H1 (cell line): ENCODE data around the gene HSD17B4. TPM values are rescaled to one million over a fixed set of nuclear protein-coding genes. Genes with fewer than 3 reads are reported as not detected.

ENCODE experiments used
- CTCF ChIA-PET: fragments of 300-600 bp; sonication (Branson Sonifier 250); formaldehyde crosslinking; loops from one replicate; lab custom pipeline; 2021; ENCODE audit not compliant: partially characterized antibody; lab: Charles Lee
- POLR2A ChIA-PET: fragments of 300-600 bp; sonication (Branson Sonifier 250); formaldehyde crosslinking; loops from one replicate; lab custom pipeline; 2021; ENCODE audit warnings: inconsistent platforms; ENCODE audit not compliant: partially characterized antibody; lab: Charles Lee
- DNase-seq, 2 experiments: peaks; one replicate each; pipeline versions ENCODE4 v3.0.0 to v3.0.0-alpha.2; 2010 to 2022; ENCODE audit warnings: low spot score in 2 of 2, low read depth in 1 of 2, mixed read lengths in 1 of 2
- FAIRE-seq: peaks from 2 replicates; lab custom pipeline; 2011; peaks lifted over from hg19 to GRCh38; lab: Jason Lieb, UNC
- H2AFZ ChIP-seq: 2 replicates; pipeline ENCODE4 v1.8.1; 2012; ENCODE audit warnings: low read length, inconsistent platforms
- H2AK5ac ChIP-seq: 2 replicates; pipeline ENCODE4 v1.6.1; 2013; ENCODE audit warnings: low read depth, low read length
- H2BK120ac ChIP-seq: replicated peaks from 2 replicates; pipeline ENCODE3; 2013; ENCODE audit warnings: low read depth, low read length, inconsistent platforms
- H2BK12ac ChIP-seq: 2 replicates; pipeline ENCODE4 v1.6.1; 2013; ENCODE audit warnings: low read depth, low read length
- H2BK15ac ChIP-seq: 2 replicates; pipeline ENCODE4 v1.6.1; 2013; ENCODE audit warnings: low read length
- H2BK20ac ChIP-seq: 2 replicates; pipeline ENCODE4 v1.6.1; 2013; ENCODE audit warnings: low read length
- H2BK5ac ChIP-seq: 2 replicates; pipeline ENCODE4 v1.6.1; 2013; ENCODE audit warnings: low read depth, low read length
- H3K14ac ChIP-seq: 2 replicates; pipeline ENCODE4 v1.6.1; 2013; ENCODE audit warnings: inconsistent platforms; ENCODE audit not compliant: insufficient read length
- H3K18ac ChIP-seq: 2 replicates; pipeline ENCODE4 v1.6.1; 2013; ENCODE audit warnings: low read length; ENCODE audit errors: extremely low read depth
- H3K23ac ChIP-seq: 2 replicates; pipeline ENCODE4 v1.6.1; 2013; ENCODE audit warnings: inconsistent platforms; ENCODE audit not compliant: insufficient read length
- H3K23me2 ChIP-seq: 2 replicates; pipeline ENCODE4 v1.6.1; 2013; ENCODE audit warnings: low read depth, low read length
- H3K27ac ChIP-seq: 2 replicates; pipeline ENCODE4 v1.6.1; 2011; ENCODE audit warnings: low read depth, low read length, inconsistent platforms
- H3K27me3 ChIP-seq, 4 experiments: replicated peaks in 1 of 4; 1 replicate in 1 of 4; 2 replicates in 3 of 4; pipeline versions ENCODE4 v1.6.1 to v1.8.1; 2011 to 2013; ENCODE audit warnings: low read length in 3 of 4, mild to moderate bottlenecking in 3 of 4, inconsistent platforms in 2 of 4, mixed read lengths in 2 of 4, moderate library complexity in 1 of 4; ENCODE audit not compliant: control insufficient read depth in 3 of 4, insufficient read depth in 3 of 4; ENCODE audit errors: extremely low read depth in 1 of 4
- H3K36me3 ChIP-seq, 4 experiments: 2 replicates each; pipeline versions ENCODE4 v1.6.1 to v1.8.1; 2011 to 2013; ENCODE audit warnings: mild to moderate bottlenecking in 4 of 4, low read length in 3 of 4, moderate library complexity in 2 of 4, control low read depth in 1 of 4, inconsistent platforms in 1 of 4; ENCODE audit not compliant: insufficient read depth in 4 of 4, control insufficient read depth in 2 of 4
- H3K4ac ChIP-seq: replicated peaks from 2 replicates; pipeline ENCODE3; 2013; ENCODE audit warnings: low read length, low read depth, mixed read lengths, inconsistent platforms; ENCODE audit not compliant: insufficient read length
- H3K4me1 ChIP-seq, 4 experiments: replicated peaks in 1 of 4; 1 replicate in 1 of 4; 2 replicates in 3 of 4; pipeline versions ENCODE4 v1.6.1 to v1.8.1; 2011 to 2013; ENCODE audit warnings: low read length in 3 of 4, inconsistent platforms in 2 of 4, mixed read lengths in 1 of 4; ENCODE audit not compliant: insufficient read depth in 4 of 4, control insufficient read depth in 3 of 4
- H3K4me2 ChIP-seq, 2 experiments: 2 replicates each; pipeline versions ENCODE4 v1.6.1 to v1.8.1; 2011 to 2013; ENCODE audit warnings: low read depth in 2 of 2, low read length in 2 of 2, control low read depth in 1 of 2, inconsistent platforms in 1 of 2, mild to moderate bottlenecking in 1 of 2; ENCODE audit not compliant: insufficient read depth in 1 of 2
- H3K4me3 ChIP-seq, 4 experiments: fragments of 200-600, 300-600 bp in 1 of 4; sonication (generic), shearing (Covaris generic), sonication (Bioruptor Twin) in 1 of 4; 2 replicates each; pipeline versions ENCODE4 v1.5.1 to v1.8.1; 2011 to 2016; ENCODE audit warnings: low read length in 4 of 4, low read depth in 3 of 4, control low read depth in 2 of 4, inconsistent platforms in 2 of 4, mild to moderate bottlenecking in 2 of 4, mixed read lengths in 1 of 4, moderate library complexity in 1 of 4; ENCODE audit not compliant: insufficient read depth in 2 of 4; ENCODE audit errors: extremely low read depth in 1 of 4
- H3K56ac ChIP-seq: replicated peaks from 2 replicates; pipeline ENCODE3; 2013; ENCODE audit warnings: low read depth, mild to moderate bottlenecking, mixed read lengths, low read length, inconsistent platforms; ENCODE audit not compliant: insufficient read length
- H3K79me1 ChIP-seq: 2 replicates; pipeline ENCODE4 v1.6.1; 2013; ENCODE audit warnings: low read depth, low read length, control low read depth
- H3K79me2 ChIP-seq, 2 experiments: 2 replicates each; pipeline versions ENCODE4 v1.6.1 to v1.8.1; 2012 to 2013; ENCODE audit warnings: low read length in 2 of 2, mild to moderate bottlenecking in 2 of 2, inconsistent platforms in 1 of 2; ENCODE audit not compliant: insufficient read depth in 2 of 2, control insufficient read depth in 1 of 2
- H3K9ac ChIP-seq, 4 experiments: replicated peaks in 1 of 4; 1 replicate in 1 of 4; 2 replicates in 3 of 4; pipeline versions ENCODE4 v1.6.1 to v1.8.1; 2011 to 2013; ENCODE audit warnings: low read depth in 3 of 4, low read length in 3 of 4, control low read depth in 2 of 4, mild to moderate bottlenecking in 2 of 4, moderate library complexity in 2 of 4, inconsistent platforms in 1 of 4; ENCODE audit errors: extremely low read depth in 1 of 4
- H3K9me3 ChIP-seq, 2 experiments: 2 replicates each; pipeline versions ENCODE4 v1.6.1 to v1.8.1; 2012 to 2013; ENCODE audit warnings: mild to moderate bottlenecking in 2 of 2, moderate library complexity in 2 of 2, control low read depth in 1 of 2, inconsistent platforms in 1 of 2, low read depth in 1 of 2, low read length in 1 of 2, mixed read lengths in 1 of 2; ENCODE audit not compliant: insufficient read depth in 2 of 2
- H4K20me1 ChIP-seq, 2 experiments: replicated peaks in 1 of 2; 2 replicates each; pipeline versions ENCODE3 to v1.8.1; 2011 to 2013; ENCODE audit warnings: inconsistent platforms in 2 of 2, low read length in 2 of 2, mild to moderate bottlenecking in 1 of 2; ENCODE audit not compliant: insufficient read depth in 2 of 2, control insufficient read depth in 1 of 2
- H4K5ac ChIP-seq: 2 replicates; pipeline ENCODE4 v1.6.1; 2013; ENCODE audit warnings: low read length, low read depth, mixed read lengths, inconsistent platforms; ENCODE audit not compliant: insufficient read length
- H4K8ac ChIP-seq: 2 replicates; pipeline ENCODE4 v1.8.0; 2013; ENCODE audit warnings: mild to moderate bottlenecking, moderate library complexity, low read length, inconsistent platforms; ENCODE audit not compliant: insufficient read depth; ENCODE audit errors: extremely low read depth
- H4K91ac ChIP-seq: replicated peaks from 2 replicates; pipeline ENCODE3; 2013; ENCODE audit warnings: low read length, mixed read lengths, inconsistent platforms; ENCODE audit not compliant: insufficient read length
- BACH1 ChIP-seq: IDR thresholded peaks from 2 replicates; pipeline ENCODE4 v1.6.1; 2012; ENCODE audit warnings: low read length, improper control_type of control experiment
- CHD1 ChIP-seq: IDR thresholded peaks from 2 replicates; pipeline ENCODE4 v1.6.1; 2012; ENCODE audit warnings: low read depth, low read length, improper control_type of control experiment
- JUND ChIP-seq: IDR thresholded peaks from 2 replicates; pipeline ENCODE4 v1.6.1; 2011; ENCODE audit warnings: mild to moderate bottlenecking, improper control_type of control experiment, low read length
- KDM4A ChIP-seq: IDR thresholded peaks from one replicate; pipeline ENCODE4 v1.7.1; 2012; ENCODE audit warnings: low read depth, mild to moderate bottlenecking, moderate library complexity, low read length, inconsistent platforms; ENCODE audit not compliant: severe bottlenecking
- POLR2AphosphoS5 ChIP-seq: IDR thresholded peaks from 2 replicates; pipeline ENCODE4 v1.6.1; 2011; ENCODE audit warnings: low read depth, low read length
- RAD21 ChIP-seq, 2 experiments: IDR thresholded peaks in 1 of 2; conservative IDR thresholded peaks in 1 of 2; 2 replicates each; pipeline ENCODE4 v1.6.1; 2011; ENCODE audit warnings: low read depth in 2 of 2, low read length in 2 of 2, improper control_type of control experiment in 1 of 2, inconsistent platforms in 1 of 2, mild to moderate bottlenecking in 1 of 2, moderate library complexity in 1 of 2
- RBBP5 ChIP-seq: IDR thresholded peaks from 2 replicates; pipeline ENCODE4 v1.7.1; 2012; ENCODE audit warnings: low read depth, mild to moderate bottlenecking, inconsistent platforms, low read length, moderate library complexity, borderline replicate concordance
- SIRT6 ChIP-seq: IDR thresholded peaks from one replicate; pipeline ENCODE4 v1.7.1; 2012; ENCODE audit warnings: low read length, inconsistent platforms
- TAF7 ChIP-seq: optimal IDR thresholded peaks from 2 replicates; pipeline ENCODE3; 2011; ENCODE audit warnings: low read depth, mild to moderate bottlenecking, inconsistent platforms, low read length, moderate library complexity, borderline replicate concordance
- TEAD4 ChIP-seq: IDR thresholded peaks from 2 replicates; pipeline ENCODE4 v1.6.1; 2012; ENCODE audit warnings: low read depth, low read length, inconsistent platforms, mixed read lengths
- WGBS, 2 experiments: shearing (Covaris generic) in 1 of 2; methylation state at CpG; one replicate each; pipeline versions ENCODE4 v1.1.6 to v1.1.7; 2013 to 2015; ENCODE audit warnings: low lambda C conversion rate in 2 of 2, mixed read lengths in 2 of 2, inconsistent platforms in 1 of 2, low coverage in 1 of 2, missing lambda C conversion rate in 1 of 2; ENCODE audit not compliant: insufficient replicate concordance in 2 of 2, insufficient coverage in 1 of 2, insufficient read length in 1 of 2; ENCODE audit errors: extremely low coverage in 1 of 2, missing lambda C conversion rate in 1 of 2; 5-methylcytosine and 5-hydroxymethylcytosine counted together
- polyA plus RNA-seq, 7 experiments: library from polyadenylated mRNA; depleted of rRNA in 3 of 7; stranded (reverse) in 5 of 7; unstranded in 2 of 7; fragments of >200 nt in 5 of 7; fragments of 200-250 nt in 2 of 7; gene quantifications; 1 replicate in 5 of 7; 2 replicates in 1 of 7; 4 replicates in 1 of 7; pipeline versions ENCODE4 v1.2.1 to v1.2.3, GENCODE V29; 2011 to 2013; ENCODE audit warnings: missing spikeins in 2 of 7, mixed read lengths in 2 of 7
- total RNA-seq: library from RNA; stranded (reverse); fragmentation: NEBNext Ultra II Directional; extraction: Animal tissue kit (Norgen Biotek cat#: 25700); gene quantifications from 2 replicates; pipeline ENCODE4 v1.2.1, GENCODE V29; 2021
- TF ChIP-seq, protein P1 (sequence below): IDR thresholded peaks from 2 replicates; pipeline ENCODE4 v1.6.1; 2011; ENCODE audit warnings: low read length, improper control_type of control experiment

Gene HSD17B4
- total and polyA plus RNA-seq, 2 of the 8 experiments (the other 6 are each of a cell fraction or from before 2014, with no cell fraction given), result 305 to 369 TPM

DNA sequence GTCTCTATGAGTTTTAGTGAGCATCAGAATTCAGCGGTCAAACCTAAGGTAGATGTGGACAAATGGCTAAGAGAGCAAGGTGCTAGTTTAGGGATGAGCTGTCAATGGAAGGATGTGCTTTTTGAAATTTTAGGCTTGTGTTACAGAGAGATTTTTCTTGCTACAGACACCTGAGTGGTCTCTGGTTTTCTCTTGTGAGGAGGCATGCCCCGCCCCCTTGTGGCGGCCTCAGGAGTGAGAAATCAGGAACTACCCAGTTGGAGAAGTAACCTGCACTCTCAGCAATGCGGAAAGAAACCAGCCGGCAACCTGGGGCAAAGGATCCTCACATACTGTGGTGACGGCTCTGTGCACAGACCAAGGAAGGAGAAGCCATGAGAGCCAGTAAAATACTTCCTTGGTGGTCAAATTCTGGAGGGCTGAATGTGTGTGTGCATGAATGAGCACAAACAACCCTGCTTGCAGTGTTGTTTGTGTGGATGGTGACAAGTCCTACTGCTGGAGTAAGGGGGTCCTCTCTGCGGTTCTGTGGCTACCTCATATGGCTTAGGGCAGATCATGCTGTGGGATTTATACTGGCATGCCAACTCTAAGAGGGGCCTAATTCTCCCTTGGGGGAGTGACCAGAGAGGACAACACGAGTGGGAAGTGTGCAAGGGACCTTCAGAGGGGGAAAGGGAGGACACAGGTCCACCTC lies 16.7 kb upstream of the HSD17B4 start:
- POLR2A ChIA-PET, result interaction anchor here (0.6 to 1.5 kb wide), 2 partner anchors 17 to 449 kb away, joined by 3 read pairs; partner anchors contain the start of gene HSD17B4
- Histone ChIP-seq H3K79me2 (no peaks in the 10 kb centered on the region), H3K4ac (no peak overlapping the region), H3K36me3 (no peaks in the 10 kb centered on the region), H3K4me2 (no peak overlapping the region), H3K18ac (no peak overlapping the region), H4K20me1 (no peaks in the 10 kb centered on the region), H3K79me1 (no peaks in the 10 kb centered on the region), H3K27ac (no peak overlapping the region), H4K8ac (no peak overlapping the region), H3K14ac (no peak overlapping the region), H3K27me3 (no peaks in the 10 kb centered on the region), H2BK5ac (no peak overlapping the region), H4K5ac (no peak overlapping the region), H2BK120ac (no peak overlapping the region), H2AK5ac (no peak overlapping the region), H3K23ac (no peak overlapping the region), H3K9ac (no peak overlapping the region), H2AFZ (peak overlapping the region; percentile 93), H2BK20ac (no peak overlapping the region), H3K56ac (no peak overlapping the region), H2BK12ac (no peak overlapping the region), H3K4me3 (no peak overlapping the region), H3K23me2 (no peaks in the 10 kb centered on the region), H3K9me3 (peaks cover 3 to 14% of the 10 kb centered on the region in 2 experiments; a peak in 3 of 4 replicates), H3K4me1 (0 out of 7 replicates have a peak, but pooled peaks cover 0 to 2% (median 0%) of the 10 kb centered on the region in 4 experiments), H2BK15ac (0 out of 2 replicates have a peak overlapping the region, but pooled peaks have one; percentile 13), H4K91ac (no peak overlapping the region)
- CTCF ChIA-PET, result interaction anchor here (0.6 to 2.8 kb wide), 39 partner anchors 7 to 450 kb away, joined by 3 to 26 read pairs (median 4); no protein-coding TSS in a partner anchor
- DNase-seq (peak in 1 of 2 experiments; percentile 87), FAIRE-seq (no peak)
- 55% methylated on average over 8 of the region's 8 CpGs; no CpG with 5 or more reads in 1 of the 2 experiments for WGBS, 2 experiments
- no peak for TF ChIP-seq JUND
- no peak for TF ChIP-seq TAF7
- no peak for TF ChIP-seq BACH1
- TF ChIP-seq, protein P1, sequence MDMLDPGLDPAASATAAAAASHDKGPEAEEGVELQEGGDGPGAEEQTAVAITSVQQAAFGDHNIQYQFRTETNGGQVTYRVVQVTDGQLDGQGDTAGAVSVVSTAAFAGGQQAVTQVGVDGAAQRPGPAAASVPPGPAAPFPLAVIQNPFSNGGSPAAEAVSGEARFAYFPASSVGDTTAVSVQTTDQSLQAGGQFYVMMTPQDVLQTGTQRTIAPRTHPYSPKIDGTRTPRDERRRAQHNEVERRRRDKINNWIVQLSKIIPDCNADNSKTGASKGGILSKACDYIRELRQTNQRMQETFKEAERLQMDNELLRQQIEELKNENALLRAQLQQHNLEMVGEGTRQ, result no peak
- TF ChIP-seq RAD21 (IDR thresholded peaks at IDR 0.05 in 1 of 2, conservative IDR thresholded peaks at IDR 0.05 in 1 of 2; ENCODE audit: low read depth in 2 of 2, low read length in 2 of 2), result peak; percentile 71 to 76
- no peak for TF ChIP-seq CHD1
- TF ChIP-seq TEAD4, result no peak
- TF ChIP-seq SIRT6, result no peak
- no peak for TF ChIP-seq POLR2AphosphoS5
- no peak for TF ChIP-seq RBBP5
- no peak for TF ChIP-seq KDM4A
